Glomerular endothelial cell (primary cell): Measurements from ENCODE around the gene SMG5. TPM values are rescaled to one million over a fixed set of nuclear protein-coding genes. Genes with fewer than 3 reads are reported as not detected.
A peak's percentile ranks its signal among the peaks of the same experiment; 100 is the strongest.
"Not testable (repeated sequence)": the region's sequence is repeated elsewhere in the genome, so short reads cannot be mapped to it uniquely, and the experiment has no call there.

ENCODE experiments used
- DNase-seq: peaks from one replicate; pipeline ENCODE4 v3.0.0-alpha.2; 2011; ENCODE audit warnings: low read depth, low spot score; ENCODE audit errors: extremely low read depth
- total RNA-seq: library from RNA; depleted of rRNA; stranded (reverse); fragments of >200 nt; gene quantifications from 2 replicates; pipeline ENCODE4 v1.2.3, GENCODE V29; 2015

The SMG5 gene
- total RNA-seq, 1 donor from 2014 or later = 63.9 TPM

GRCh38 chr1:156216361-156217086, 66.1 kb downstream of the SMG5 start:
- DNase-seq = not testable (repeated sequence)

- no peak for DNase-seq
These were observed 68.4 kb downstream of the SMG5 start for GRCh38 chr1:156214024-156214748.

- no peak for DNase-seq
These were observed 69.0 kb downstream of the SMG5 start for GRCh38 chr1:156213644-156213966.

- peak; percentile 87 for DNase-seq
These were observed 69.6 kb downstream of the SMG5 start, which contains the start of gene PMF1 for GRCh38 chr1:156212833-156213643. Gene PMF1, plus strand, starts transcription at chr1:156213007. Its CDS starts 9 bp downstream, at chr1:156213016.

- DNase-seq = no peak
These were observed 70.5 kb downstream of the SMG5 start for GRCh38 chr1:156212130-156212529.

- DNase-seq = no peak
These were observed 71.4 kb downstream of the SMG5 start for GRCh38 chr1:156211243-156211642.

GRCh38 chr1:156204686-156205085, 77.9 kb downstream of the SMG5 start:
- no peak for DNase-seq

GRCh38 chr1:156203331-156203730, 79.3 kb downstream of the SMG5 start:
- no peak for DNase-seq

GRCh38 chr1:156200044-156200443, 82.6 kb downstream of the SMG5 start:
- no peak for DNase-seq

Other genes starting within 250 kb of the SMG5 start
- 31.0 and 34.0 TPM in 2 replicates for gene UBQLN4, start 229.0 kb downstream of the SMG5 start, total RNA-seq
- 96.2 and 113 TPM in 2 replicates for gene LAMTOR2, start 228.0 kb downstream of the SMG5 start, total RNA-seq
- not detected in 2 replicates for gene RAB25, start 221.7 kb downstream of the SMG5 start, total RNA-seq
- gene MEX3A, start 200.4 kb downstream of the SMG5 start, total RNA-seq = 10.5 and 11.6 TPM in 2 replicates
- gene LMNA, start 168.1 kb downstream of the SMG5 start, total RNA-seq = 588 and 767 TPM in 2 replicates
- gene SEMA4A, start 129.2 kb downstream of the SMG5 start, total RNA-seq = 0.93 and 1.3 TPM in 2 replicates
- gene SLC25A44, start 88.7 kb downstream of the SMG5 start, total RNA-seq = 15.3 and 16.8 TPM in 2 replicates
- 45.1 and 59.0 TPM in 2 replicates for gene PMF1, start 69.8 kb downstream of the SMG5 start, total RNA-seq
- not detected in 2 replicates for gene BGLAP, start 40.6 kb downstream of the SMG5 start, total RNA-seq
- gene PAQR6, start 34.8 kb downstream of the SMG5 start, total RNA-seq = 0.15 and 1.5 TPM in 2 replicates
- gene TMEM79, start 1.5 kb upstream of the SMG5 start, total RNA-seq = 1.9 TPM in 2 replicates
- 106 and 141 TPM in 2 replicates for gene GLMP, start 12.9 kb upstream of the SMG5 start, total RNA-seq
- not detected in 2 replicates for gene VHLL, start 16.5 kb upstream of the SMG5 start, total RNA-seq
- 298 and 380 TPM in 2 replicates for gene CCT3, start 55.5 kb upstream of the SMG5 start, total RNA-seq
- not detected in 2 replicates for gene TSACC, start 55.7 kb upstream of the SMG5 start, total RNA-seq
- not detected in 2 replicates for gene RHBG, start 86.4 kb upstream of the SMG5 start, total RNA-seq
- gene MEF2D, start 217.9 kb upstream of the SMG5 start, total RNA-seq = 41.5 and 67.0 TPM in 2 replicates